ENCODE measurements around the gene SKI.
"Not testable (repeated sequence)": the region's sequence is repeated elsewhere in the genome, so short reads cannot be mapped to it uniquely, and the experiment has no call there.

The SKI gene

GRCh38 chr1:2323451-2323974, 95.4 kb downstream of the SKI start:
- DNase-seq (ENCODE audit: low read depth), result no peak

DNA sequence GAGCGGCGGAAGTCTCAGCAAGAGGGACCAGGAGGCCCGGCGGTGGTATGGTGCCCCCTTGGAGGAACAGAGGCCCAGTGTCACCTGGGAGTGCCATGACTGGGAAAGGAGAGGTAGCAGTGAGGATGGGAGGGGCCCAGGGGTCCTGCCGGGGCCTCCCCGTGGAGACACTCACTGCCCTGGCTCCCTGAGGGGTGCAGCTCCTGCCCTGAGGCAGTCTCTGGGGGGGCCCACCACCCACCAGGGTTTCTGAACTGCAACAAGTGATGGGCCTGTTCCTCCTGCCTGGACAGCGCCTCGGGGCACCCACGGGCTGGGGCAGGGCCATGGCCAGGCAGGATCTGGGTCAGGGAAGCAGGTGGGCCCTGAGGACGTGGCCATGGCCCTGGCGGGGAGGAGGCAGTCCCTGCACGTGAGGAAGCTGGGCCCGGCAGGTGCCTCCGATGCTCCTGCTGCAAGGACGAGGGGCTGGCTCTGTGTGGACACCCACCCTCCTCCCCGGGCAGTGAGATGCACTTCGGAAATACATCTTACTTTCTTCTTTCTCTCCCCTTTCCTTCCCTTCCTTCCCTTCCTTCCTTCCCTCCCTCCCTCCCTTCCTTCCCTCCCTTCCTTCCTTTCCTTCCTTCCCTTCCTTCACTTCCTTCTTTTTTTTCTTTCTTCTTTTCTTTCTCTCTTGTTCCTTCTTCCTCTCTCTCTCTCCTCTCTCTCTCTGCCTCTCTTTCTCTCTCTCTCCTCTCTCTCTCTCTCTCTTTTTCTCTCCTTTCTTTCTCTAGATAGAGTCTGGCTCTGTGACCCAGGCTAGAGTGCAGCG, 96.6 kb downstream of the SKI start:
- no peak for DNase-seq (ENCODE audit: low read depth)

DNA sequence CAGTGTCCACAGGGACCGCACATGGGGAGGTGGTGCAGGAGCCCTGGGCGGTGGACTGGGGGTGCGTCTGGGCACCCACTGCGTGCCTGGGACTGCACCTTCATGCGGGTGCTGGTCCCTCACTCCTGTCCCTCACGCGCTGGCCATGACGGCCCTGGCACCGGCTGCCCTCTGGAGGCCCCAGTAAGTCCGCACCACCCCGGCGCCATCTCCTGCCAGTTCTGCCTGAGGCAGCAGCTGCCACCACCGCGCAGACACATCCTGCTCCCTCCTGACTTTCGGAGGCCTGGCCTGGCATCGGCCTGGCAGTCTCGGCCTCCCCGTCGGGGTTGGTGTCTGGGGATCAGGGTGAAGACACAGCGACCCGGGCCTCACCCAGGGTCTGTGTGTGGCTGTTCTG, 98.4 kb downstream of the SKI start:
- DNase-seq (ENCODE audit: low read depth), result no peak

- DNase-seq (ENCODE audit: low read depth), result not testable (repeated sequence)
These were observed 99.0 kb downstream of the SKI start for GRCh38 chr1:2327162-2327561.

- DNase-seq (ENCODE audit: low read depth), result no peak
These were observed 99.7 kb downstream of the SKI start for GRCh38 chr1:2327841-2328240.

GRCh38 chr1:2328676-2329455, 100.7 kb downstream of the SKI start:
- DNase-seq (ENCODE audit: low read depth), result no peak

GRCh38 chr1:2330035-2330434, 101.9 kb downstream of the SKI start:
- DNase-seq (ENCODE audit: low read depth), result no peak

- no peak for DNase-seq (ENCODE audit: low read depth)
These were observed 102.5 kb downstream of the SKI start for GRCh38 chr1:2330519-2331199.

- no peak for DNase-seq (ENCODE audit: low read depth)
These were observed 103.1 kb downstream of the SKI start for GRCh38 chr1:2331200-2331544.

- not testable (repeated sequence) for DNase-seq (ENCODE audit: low read depth)
These were observed 103.5 kb downstream of the SKI start for GRCh38 chr1:2331580-2331979.

DNA sequence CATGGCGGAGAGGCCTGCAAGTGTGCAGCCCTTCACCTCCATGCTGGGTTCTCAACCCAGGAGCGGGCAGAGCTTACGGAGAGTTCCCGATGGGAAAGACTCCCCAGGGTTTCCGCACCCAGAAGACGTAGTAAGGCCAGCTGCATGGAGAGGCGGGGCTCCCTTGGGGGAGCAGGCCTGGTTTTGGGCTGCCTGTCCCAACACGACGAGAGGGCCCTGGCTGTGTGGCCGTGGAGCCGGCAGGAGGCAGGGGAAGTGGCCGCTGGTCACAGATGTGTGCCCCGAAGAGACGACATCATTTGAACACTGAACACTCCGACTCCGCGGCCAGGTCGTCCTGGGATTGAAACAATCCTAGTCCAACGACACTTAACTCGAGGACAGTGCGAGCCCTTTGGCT, 106.2 kb downstream of the SKI start:
- no peak for DNase-seq (ENCODE audit: low read depth)

DNA sequence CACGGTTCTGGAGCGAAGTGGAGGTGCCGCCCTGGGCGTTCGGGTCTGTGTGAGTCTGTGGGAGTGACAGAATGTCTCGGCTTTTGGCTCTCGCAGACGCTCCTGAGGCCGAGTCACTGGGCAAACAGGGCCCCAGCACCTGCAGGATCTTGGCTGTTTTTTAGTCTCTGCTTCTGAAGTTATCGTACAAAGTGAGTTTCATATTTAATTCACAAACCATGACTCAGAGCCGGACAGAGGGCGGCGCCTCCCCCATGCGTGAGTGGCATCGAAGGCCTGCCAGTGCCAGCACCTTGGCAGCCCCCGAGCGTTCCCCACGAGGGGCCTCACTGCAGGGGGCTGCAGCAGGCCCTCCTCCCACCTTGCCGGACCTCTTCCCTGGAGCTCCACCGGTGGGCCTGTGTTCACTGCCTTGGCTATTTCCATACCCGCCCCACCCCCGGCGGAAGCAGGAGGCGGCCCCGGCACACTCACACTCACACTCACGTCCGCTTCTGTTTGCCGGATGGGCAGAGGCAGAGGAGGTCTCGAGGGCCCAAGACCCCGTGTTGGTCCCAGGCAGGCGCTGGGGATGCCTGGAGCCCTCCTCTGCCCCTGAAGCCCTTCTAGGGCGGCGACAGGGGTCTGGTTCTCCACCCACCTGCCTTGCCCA, 106.9 kb downstream of the SKI start:
- no peak for DNase-seq (ENCODE audit: low read depth)

- no peak for DNase-seq (ENCODE audit: low read depth)
These were observed 107.8 kb downstream of the SKI start for GRCh38 chr1:2335721-2336455.

DNA sequence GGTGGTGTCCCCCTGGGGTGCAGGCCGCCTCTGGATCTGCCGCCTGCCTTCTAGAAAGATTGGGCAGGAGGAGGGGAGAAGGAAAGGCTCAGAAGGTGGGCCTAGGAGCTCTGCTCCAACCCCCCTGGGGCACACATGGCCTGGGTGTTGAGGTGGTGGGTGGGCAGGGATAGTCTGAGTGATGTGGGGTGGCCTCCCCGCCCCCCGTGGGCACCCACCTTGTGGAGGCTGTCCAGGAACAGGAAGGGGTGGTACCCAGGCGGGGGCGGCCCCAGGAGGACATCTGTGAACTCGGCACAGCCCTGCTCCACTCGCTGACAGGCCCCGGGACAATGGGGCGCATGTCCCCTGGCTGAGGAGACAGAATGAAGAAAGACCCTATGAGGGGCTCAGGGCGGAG, 108.4 kb downstream of the SKI start:
- no peak for DNase-seq (ENCODE audit: low read depth)

DNA sequence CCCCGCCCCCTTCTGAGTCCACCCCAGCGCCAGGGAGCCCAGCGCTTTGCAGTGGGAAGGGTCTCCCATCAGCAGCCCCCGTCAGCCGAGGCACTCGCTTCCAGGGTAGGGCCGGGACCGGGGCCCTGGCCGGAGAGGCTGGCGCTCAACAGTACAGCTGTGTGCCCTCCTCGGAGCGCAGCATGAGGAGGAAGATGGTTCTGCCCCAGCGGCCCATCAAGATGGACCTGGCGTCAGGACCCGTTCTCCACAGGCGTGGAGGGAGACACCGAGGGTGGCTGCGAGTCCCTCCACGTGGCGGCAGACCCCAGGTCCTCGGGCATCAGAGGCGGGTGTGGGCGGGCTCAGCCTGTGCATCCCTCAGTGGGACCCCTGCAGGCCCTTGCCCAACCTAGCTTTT, 109.0 kb downstream of the SKI start:
- DNase-seq (ENCODE audit: low read depth), result no peak

DNA sequence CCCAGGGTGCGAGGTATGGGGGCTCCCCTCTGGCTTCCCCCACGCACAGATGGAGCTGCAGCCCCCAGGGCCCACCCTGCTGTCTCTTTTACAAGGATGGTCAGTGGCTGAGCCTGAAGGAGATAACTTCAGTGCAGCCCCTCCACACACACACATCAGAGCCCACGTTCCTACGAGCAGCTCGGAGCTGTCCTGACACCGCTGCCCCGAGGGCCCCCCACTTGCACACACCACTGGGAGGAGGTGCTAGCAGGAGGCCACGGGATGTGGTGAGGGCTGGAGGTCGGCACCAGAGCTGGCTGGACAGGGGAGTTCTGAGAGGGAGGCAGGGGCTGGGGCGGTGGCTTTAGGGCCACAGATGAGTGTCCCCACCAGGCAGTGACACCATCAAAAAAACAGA, 109.4 kb downstream of the SKI start:
- DNase-seq (ENCODE audit: low read depth), result no peak

- DNase-seq (ENCODE audit: low read depth), result no peak
These were observed 111.3 kb downstream of the SKI start for GRCh38 chr1:2339206-2340085.

DNA sequence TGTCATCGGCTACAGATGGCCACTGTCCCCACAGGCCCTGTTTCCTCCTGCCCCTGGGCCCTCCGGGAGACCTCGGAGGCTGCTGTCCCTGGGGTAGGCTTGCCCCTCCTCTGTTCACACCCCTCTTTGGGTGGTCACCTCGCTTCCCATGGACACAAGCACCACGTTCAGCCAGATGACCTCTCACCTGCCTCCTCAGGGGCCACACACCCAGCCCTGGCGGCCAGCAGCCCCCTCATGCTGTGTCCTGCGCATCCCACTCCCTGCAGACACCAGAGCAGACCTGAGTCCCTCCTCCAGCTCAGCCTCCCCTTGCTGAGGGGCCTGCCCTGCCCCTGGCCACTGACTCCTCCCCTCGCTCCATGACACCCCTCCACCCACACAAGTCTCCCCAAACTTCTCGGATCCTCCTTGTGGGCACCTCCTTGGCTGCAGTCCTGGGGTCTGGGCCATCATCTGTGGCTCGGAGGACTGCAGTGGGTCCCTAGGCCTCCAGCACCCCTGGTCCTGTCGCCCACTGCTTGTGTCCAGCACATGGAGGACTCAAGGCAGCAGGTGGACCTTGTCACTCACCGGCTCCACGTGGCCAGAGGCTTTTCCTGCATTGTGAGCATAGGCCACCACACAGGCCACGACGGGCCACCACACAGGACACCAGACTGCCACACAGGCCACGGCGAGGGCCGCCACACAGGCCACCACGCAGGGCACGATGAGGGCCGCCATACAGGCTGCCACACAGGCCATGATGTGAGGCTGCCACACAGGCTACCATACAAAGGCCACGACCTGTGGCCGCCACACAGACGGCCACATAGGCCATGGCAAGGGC, 112.2 kb downstream of the SKI start:
- DNase-seq (ENCODE audit: low read depth), result no peak

GRCh38 chr1:2340918-2341254, 112.8 kb downstream of the SKI start:
- no peak for DNase-seq (ENCODE audit: low read depth)
